Muscle of leg (tissue), 11 donors: ENCODE data around the gene CLEC11A. TPM values are rescaled to one million over a fixed set of nuclear protein-coding genes. Genes with fewer than 3 reads are reported as not detected.
A peak's percentile ranks its signal among the peaks of the same experiment; 100 is the strongest.

Experiments used
- DNase-seq: peaks from one replicate; pipeline ENCODE4 v3.0.0; 2013
- H3K27ac ChIP-seq: one replicate; pipeline ENCODE4 v1.5.1; 2013; ENCODE audit warnings: mild to moderate bottlenecking, low read length, control low read depth
- H3K27me3 ChIP-seq: one replicate; pipeline ENCODE4 v1.6.1; 2013; ENCODE audit warnings: low read length; ENCODE audit not compliant: control insufficient read depth, insufficient read depth
- H3K36me3 ChIP-seq: one replicate; pipeline ENCODE4 v1.6.1; 2013; ENCODE audit warnings: low read length; ENCODE audit not compliant: control insufficient read depth, insufficient read depth
- H3K4me1 ChIP-seq: one replicate; pipeline ENCODE4 v1.6.1; 2013; ENCODE audit warnings: low read length; ENCODE audit not compliant: control insufficient read depth, insufficient read depth
- H3K4me3 ChIP-seq: one replicate; pipeline ENCODE4 v1.5.1; 2013; ENCODE audit warnings: low read length, control low read depth
- H3K9me3 ChIP-seq: replicated peaks from 2 replicates; pipeline ENCODE4 v1.6.1; 2013; ENCODE audit warnings: low read depth, low read length; ENCODE audit not compliant: control insufficient read depth
- WGBS: methylation state at CpG from one replicate; pipeline ENCODE4 v1.1.5; 2013; ENCODE audit warnings: missing lambda C conversion rate; ENCODE audit not compliant: insufficient coverage; 5-methylcytosine and 5-hydroxymethylcytosine counted together
- polyA plus RNA-seq, 8 donors: library from polyadenylated mRNA; unstranded; fragments of 120-200 nt; gene quantifications; one replicate each; pipeline versions ENCODE4 v1.2.1 to v1.2.3, GENCODE V29; 2013; ENCODE audit warnings: inconsistent platforms in 1 of 8, low replicate concordance in 1 of 8; ENCODE audit not compliant: insufficient read length in 8 of 8, insufficient read depth in 1 of 8
- total RNA-seq: library from RNA; stranded (reverse); fragments of 120-200 nt; gene quantifications from one replicate; pipeline ENCODE4 v1.2.4, GENCODE V29; 2013

CLEC11A gene
- total and polyA plus RNA-seq, 9 donors = 18.8 to 40.3 (median 35.8) TPM

DNA sequence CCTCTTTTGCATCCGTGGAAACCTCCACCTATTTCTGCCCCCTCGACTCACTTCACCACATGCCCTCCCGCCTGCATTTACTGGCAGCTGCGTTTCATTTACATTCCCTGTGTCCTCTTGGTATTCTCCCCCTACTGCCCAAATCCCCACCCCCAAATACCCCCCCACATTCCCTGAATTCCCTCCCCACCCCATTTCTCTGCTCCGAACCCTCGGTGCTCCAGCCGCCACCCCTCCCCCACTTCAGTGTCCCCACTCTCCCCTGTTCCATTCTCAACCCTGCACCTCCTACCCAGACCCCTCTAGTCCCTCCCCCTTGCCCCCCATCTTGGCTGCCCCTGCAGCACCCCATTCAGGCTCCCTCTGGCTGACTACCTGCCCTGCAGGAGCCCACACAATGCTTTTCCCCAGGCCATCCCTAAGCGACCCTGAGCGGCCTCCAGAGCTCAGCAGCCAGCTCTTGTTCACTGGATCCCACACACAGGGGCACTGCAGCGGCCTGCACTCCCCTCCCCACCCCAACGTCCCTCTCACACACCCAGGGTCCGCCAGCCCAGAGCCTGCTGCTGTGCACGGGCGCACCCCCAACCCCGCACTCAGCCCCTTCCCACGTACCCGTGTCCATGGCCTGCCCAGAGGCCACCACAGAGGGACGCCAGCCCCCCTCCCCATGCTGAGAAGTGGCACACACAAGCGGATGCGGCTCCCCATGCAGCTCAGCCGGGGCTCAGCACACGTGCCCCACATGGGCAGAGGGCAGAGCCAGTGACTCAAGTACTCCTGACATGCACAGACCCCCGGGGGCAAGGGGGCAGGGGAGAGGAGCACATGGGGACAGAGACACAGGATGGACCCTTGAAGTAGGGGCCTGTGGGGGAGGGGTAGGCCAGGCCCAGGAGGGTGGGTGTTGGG is 29.8 kb upstream of the CLEC11A start:
- H3K4me1 ChIP-seq = peaks cover 3% of the 10 kb centered on the region
- WGBS = 6% methylated on average over 17 of the region's 23 CpGs
- H3K9me3 ChIP-seq = no peaks in the 10 kb centered on the region
- no peak for DNase-seq
- H3K4me3 ChIP-seq = no peak overlapping the region
- peaks cover 38% of the 10 kb centered on the region for H3K27me3 ChIP-seq
- no peak overlapping the region for H3K27ac ChIP-seq
- H3K36me3 ChIP-seq = no peaks in the 10 kb centered on the region

DNA sequence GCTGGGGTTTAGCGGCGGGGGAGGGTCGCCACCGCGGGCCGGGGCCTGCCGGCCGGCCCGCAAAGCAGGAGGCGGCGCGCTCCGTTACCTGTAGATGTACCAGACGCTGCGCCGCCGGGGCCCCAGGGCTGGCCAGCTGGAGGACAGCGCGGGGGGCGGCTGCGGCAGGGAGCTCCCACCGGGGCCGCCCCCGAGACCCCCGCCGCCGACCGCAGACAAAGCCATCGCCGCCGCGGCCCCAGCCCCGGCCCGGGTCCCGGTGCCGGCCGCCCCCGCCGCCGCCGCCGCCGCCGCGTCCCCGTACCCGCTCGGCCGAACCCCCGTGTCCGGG is 28.4 kb upstream of the CLEC11A start:
- 0% methylated on average over 28 of the region's 51 CpGs for WGBS
- H3K9me3 ChIP-seq = no peaks in the 10 kb centered on the region

DNA sequence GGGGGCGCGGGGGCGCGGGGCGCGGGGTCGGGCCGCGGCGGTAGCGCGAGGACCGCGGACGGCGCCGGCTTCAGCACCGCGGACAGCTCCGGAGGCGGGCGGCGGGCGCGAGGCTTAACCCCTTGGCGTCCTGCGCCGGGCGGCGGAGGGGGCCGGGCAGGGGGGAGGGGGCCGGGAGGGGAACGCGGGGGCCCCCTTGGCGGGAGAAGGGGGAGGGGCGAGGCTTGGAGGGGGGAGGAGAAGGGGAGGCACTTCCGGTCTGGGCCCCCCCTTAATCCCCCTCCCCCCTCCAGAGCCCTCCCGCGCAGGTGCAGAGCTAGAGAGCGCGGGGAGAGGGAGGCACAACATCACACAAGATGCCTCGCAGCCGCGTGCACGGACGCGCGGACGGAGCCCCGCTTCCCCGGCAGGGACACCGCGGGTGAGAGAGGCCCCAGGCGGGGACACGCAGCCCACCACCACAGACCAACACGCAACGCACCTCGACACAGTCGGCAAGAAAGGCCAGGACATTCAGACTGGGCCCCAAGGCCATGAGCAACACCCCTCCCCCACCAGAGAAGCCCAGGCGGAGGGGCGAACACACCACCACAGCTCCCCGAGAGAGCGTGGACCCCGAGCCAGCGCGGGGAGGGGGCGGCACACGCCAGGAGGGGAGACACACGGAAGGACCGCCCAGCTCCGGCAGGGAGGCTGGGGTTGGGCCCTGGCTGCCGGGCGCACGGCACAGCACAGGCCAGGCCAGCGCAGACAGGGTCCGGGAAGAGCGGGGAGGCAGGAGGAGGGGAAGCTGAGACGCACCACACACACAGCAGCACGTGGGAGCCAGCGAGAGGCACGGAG is 27.7 kb upstream of the CLEC11A start:
- H3K9me3 ChIP-seq = no peaks in the 10 kb centered on the region
- H3K27ac ChIP-seq = no peak overlapping the region
- no peak overlapping the region for H3K4me3 ChIP-seq
- under 1% methylated on average over 31 of the region's 81 CpGs for WGBS
- peaks cover 3% of the 10 kb centered on the region for H3K4me1 ChIP-seq
- DNase-seq = peak; percentile 44
- H3K36me3 ChIP-seq = no peaks in the 10 kb centered on the region
- peaks cover 38% of the 10 kb centered on the region for H3K27me3 ChIP-seq

More for the DNA sequence above, 28.4 kb upstream of the CLEC11A start:
- Histone ChIP-seq H3K4me3 (no peak overlapping the region), H3K4me1 (peaks cover 3% of the 10 kb centered on the region), H3K36me3 (no peaks in the 10 kb centered on the region), H3K27me3 (peaks cover 38% of the 10 kb centered on the region), H3K27ac (no peak overlapping the region)
- no peak for DNase-seq

DNA sequence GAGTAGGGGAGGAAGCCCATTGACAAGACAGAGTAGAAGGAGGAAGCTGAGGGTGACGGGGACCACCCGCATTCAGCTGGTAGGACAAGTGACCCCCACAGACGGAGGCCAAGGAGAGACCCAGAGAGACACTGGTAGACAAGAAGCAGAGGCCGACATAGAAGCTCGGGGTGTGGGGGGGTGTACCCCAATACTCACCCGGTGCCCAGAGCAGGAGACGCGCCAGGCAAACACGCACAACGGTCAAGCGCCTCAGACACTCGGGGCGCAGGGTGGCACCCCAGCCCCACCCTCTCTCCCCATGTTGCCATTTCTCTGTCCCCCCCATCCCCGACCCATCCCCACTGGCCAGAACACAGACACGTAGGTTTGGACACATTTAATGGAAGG is 27.1 kb upstream of the CLEC11A start:
- H3K36me3 ChIP-seq = no peaks in the 10 kb centered on the region
- H3K4me3 ChIP-seq = no peak overlapping the region
- WGBS = 38% methylated on average over 13 of the region's 15 CpGs
- no peak overlapping the region for H3K27ac ChIP-seq
- peaks cover 36% of the 10 kb centered on the region for H3K27me3 ChIP-seq
- no peaks in the 10 kb centered on the region for H3K9me3 ChIP-seq
- peaks cover 3% of the 10 kb centered on the region for H3K4me1 ChIP-seq
- DNase-seq = no peak

DNA sequence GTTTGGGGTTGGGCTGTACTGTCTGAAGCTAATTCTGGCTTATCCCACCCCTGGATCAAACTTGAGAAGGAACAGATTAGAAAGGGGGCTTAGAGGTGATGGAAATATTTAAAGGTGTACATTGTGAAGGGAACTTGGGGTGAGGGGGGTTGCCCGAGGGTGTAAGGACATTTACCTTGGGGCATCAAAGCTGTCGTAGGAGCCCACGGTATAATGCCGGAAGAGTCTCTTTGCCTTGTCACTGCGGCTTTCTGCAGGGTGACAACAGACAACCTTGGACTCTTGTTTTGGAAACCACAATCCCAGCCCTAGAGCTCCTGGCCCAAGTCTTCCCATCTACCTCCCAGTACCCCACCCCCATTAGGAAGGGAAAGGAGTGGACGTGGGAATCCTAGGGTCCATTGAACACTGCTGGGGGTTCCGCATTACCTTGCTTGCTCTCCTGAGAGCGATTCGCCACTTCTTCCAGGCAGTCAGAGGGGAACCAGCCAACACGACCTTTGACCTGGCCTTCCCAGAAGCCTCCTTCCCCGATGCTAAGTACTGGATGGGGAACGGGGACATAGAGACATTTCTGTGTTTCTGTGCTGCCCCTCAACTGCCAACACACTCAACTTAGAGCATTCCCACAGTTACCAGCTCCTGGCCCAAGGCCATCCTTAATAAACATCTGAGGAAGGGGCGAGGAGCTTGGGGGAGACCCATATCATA is 25.6 kb upstream of the CLEC11A start:
- peaks cover 31% of the 10 kb centered on the region for H3K27me3 ChIP-seq
- H3K27ac ChIP-seq = no peak overlapping the region
- no peaks in the 10 kb centered on the region for H3K36me3 ChIP-seq
- no peak for DNase-seq
- 63% methylated on average over 4 of the region's 13 CpGs for WGBS
- no peaks in the 10 kb centered on the region for H3K9me3 ChIP-seq
- no peak overlapping the region for H3K4me3 ChIP-seq
- H3K4me1 ChIP-seq = peaks cover 3% of the 10 kb centered on the region

DNA sequence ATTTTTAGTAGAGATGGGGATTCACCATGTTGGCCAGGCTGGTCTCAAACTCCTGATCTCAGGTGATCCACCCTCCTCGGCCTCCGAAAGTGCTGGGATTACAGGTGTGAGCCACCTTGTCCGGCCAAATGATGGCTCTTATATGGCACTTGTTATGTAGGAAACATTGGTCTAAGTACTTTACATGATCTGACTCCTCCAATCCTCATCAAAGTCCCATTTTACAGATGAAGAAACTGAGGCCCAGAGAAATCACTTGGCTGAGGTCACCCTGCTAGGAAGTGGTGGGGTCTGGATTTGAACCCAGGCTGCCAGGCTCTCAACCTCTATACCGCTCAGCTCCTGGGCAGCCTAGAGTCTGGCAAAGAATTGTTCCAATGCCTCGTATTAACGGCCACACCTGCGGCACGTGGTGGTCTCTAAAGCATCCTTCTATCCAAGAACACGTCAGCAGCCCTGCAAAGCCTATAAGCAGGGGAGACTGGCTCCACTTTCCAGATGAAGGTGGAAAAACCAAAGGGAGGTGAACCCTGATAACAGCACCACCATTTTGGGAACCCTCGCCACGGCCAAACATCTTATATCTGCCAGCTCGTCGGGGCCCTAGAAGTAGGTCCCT is 21.7 kb upstream of the CLEC11A start:
- H3K9me3 ChIP-seq = no peaks in the 10 kb centered on the region
- 88% methylated on average over 5 of the region's 13 CpGs for WGBS
- no peak overlapping the region for H3K4me3 ChIP-seq
- H3K4me1 ChIP-seq = no peaks in the 10 kb centered on the region
- peaks cover 11% of the 10 kb centered on the region for H3K27me3 ChIP-seq
- H3K27ac ChIP-seq = no peak overlapping the region
- H3K36me3 ChIP-seq = no peaks in the 10 kb centered on the region
- DNase-seq = no peak

DNA sequence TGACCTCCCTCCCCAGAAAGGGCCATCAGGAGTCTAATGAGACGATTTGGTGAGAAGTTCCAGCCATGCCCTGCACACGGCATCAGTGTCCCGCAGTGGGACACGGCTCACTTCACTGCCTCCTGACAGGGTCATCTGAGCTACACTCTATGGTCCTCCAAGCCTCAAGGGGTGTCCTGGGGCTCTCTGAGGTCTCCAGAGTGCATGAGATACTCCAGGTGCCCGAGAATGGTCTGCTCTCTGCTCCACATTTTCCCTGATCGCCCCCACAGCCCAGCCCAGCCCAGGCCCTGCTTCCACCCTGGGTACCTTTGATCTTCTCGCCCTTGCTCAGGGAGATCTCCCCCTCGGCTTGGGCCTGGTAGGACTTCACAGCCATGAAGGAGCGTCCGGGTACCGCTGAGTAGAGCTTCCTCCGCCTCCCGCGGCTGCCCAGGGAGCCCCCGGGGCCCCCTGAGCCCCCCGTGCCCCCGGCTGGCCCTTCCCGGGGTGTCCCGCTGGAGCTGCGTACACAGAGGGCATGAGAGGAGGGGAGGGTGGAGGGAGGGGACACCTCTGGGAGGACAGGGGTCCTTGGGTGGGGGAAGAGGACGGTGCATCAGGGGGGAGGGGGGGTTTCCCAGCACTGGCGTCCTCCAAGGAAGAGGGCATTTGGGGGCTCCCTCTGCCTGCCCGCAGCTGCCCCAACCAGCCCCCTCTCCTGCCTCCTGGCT is 20.9 kb upstream of the CLEC11A start:
- no peaks in the 10 kb centered on the region for H3K4me1 ChIP-seq
- H3K4me3 ChIP-seq = no peak overlapping the region
- DNase-seq = no peak
- H3K27me3 ChIP-seq = peaks cover 9% of the 10 kb centered on the region
- no peak overlapping the region for H3K27ac ChIP-seq
- H3K36me3 ChIP-seq = no peaks in the 10 kb centered on the region
- 65% methylated on average over 19 of the region's 23 CpGs for WGBS
- no peaks in the 10 kb centered on the region for H3K9me3 ChIP-seq

DNA sequence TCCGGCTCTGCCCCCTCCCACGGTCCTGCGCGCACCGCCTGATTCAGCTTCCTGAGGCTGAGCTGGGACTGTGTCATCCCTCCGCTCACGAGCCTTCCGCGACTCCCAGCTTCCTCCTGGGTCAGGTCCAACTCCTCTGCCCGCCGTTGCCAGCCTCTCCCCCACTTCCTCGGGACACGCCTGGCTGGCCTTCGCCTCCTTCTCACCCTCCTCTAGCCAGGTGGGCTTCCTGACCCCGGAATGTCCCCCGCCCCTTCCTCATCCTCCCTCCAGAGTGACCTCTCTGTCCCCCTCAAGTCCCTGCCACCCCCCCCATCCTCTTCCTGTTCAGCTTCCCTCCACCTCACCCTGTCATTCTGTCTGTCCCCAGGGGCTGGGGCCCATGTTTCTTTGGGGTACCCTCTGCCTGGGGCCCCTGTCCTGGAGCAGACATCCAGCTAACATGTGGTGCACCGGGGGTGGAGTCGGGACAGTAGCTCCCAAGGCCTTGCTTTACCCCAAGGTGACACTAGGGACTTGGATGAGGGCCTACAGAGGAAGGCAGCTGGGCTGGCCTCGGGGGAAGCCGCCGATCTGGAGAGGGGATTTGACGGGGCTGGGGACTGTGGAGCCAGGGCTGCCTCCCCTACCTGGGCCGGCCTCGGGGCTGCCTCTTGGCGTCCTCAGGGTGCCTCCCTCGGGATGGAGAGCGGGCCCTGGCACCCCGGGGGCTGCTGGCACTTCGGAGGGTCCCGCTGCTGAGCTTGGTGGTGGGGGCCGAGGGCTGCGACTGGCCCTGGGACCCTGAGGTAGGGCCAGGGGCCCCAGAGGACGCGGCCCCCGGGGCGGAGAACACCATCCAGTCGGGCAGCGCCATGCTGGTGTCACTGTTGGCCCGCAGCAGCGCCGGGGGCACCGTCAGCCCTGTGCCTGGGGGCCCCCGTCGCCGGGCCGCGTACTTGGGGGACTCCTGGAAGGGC is 20.0 kb upstream of the CLEC11A start:
- 61% methylated on average over 37 of the region's 47 CpGs for WGBS

More for the DNA sequence above, 20.0 kb upstream of the CLEC11A start:
- peaks cover 9% of the 10 kb centered on the region for H3K27me3 ChIP-seq
- no peak overlapping the region for H3K4me3 ChIP-seq
- H3K27ac ChIP-seq = no peak overlapping the region
- DNase-seq = no peak
- H3K9me3 ChIP-seq = no peaks in the 10 kb centered on the region
- no peaks in the 10 kb centered on the region for H3K4me1 ChIP-seq
- no peaks in the 10 kb centered on the region for H3K36me3 ChIP-seq
